Vagina (tissue), 2 donors: ENCODE measurements around the gene VPS13C.

Experiments
- POLR2A ChIP-seq, 2 donors: fragments of 450-650 bp; IDR thresholded peaks; one replicate each; pipeline ENCODE4 v1.6.1; 2017; ENCODE audit warnings: antibody characterized with exemption in 2 of 2, mild to moderate bottlenecking in 2 of 2, moderate library complexity in 2 of 2
- POLR2AphosphoS5 ChIP-seq, 2 donors: sonication (generic); formaldehyde crosslinking; IDR thresholded peaks; one replicate each; pipeline ENCODE4 v1.9.0; 2017; ENCODE audit warnings: antibody characterized with exemption in 2 of 2, mild to moderate bottlenecking in 2 of 2, low read depth in 1 of 2; ENCODE audit not compliant: insufficient read depth in 1 of 2
- TF ChIP-seq, protein P1 (sequence below), 3 experiments: fragments of 450-650 bp in 2 of 3; fragments of 200-600 bp in 1 of 3; sonication (generic) in 1 of 3; IDR thresholded peaks; one replicate each; pipeline ENCODE4 v1.5.1; 2017 to 2019; ENCODE audit warnings: antibody characterized with exemption in 3 of 3, mild to moderate bottlenecking in 2 of 3, moderate library complexity in 2 of 3

DNA sequence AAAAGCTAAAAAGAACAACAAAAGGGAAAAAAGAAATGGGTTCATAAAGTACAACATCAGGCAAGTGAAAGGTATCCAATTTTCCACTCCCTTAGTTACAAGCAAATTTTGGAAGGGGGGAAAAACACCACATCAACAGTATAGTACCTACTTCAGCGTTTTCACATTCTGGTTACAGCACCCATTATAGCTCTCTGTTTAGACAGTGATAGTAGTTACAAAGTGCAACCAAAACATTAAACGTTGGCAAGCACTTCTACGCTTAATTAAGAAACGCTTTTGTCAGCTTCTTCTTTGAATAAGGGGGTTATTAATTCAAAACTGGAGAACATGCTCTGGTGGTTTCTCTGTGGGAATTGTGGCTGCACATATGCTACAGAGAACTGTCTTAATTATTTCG is 180.2 kb downstream of the VPS13C start:
- TF ChIP-seq, protein P1, sequence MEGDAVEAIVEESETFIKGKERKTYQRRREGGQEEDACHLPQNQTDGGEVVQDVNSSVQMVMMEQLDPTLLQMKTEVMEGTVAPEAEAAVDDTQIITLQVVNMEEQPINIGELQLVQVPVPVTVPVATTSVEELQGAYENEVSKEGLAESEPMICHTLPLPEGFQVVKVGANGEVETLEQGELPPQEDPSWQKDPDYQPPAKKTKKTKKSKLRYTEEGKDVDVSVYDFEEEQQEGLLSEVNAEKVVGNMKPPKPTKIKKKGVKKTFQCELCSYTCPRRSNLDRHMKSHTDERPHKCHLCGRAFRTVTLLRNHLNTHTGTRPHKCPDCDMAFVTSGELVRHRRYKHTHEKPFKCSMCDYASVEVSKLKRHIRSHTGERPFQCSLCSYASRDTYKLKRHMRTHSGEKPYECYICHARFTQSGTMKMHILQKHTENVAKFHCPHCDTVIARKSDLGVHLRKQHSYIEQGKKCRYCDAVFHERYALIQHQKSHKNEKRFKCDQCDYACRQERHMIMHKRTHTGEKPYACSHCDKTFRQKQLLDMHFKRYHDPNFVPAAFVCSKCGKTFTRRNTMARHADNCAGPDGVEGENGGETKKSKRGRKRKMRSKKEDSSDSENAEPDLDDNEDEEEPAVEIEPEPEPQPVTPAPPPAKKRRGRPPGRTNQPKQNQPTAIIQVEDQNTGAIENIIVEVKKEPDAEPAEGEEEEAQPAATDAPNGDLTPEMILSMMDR (IDR thresholded peaks at IDR 0.05), result no peak
- no peak for TF ChIP-seq POLR2AphosphoS5 (IDR thresholded peaks at IDR 0.05; ENCODE audit: insufficient read depth in 1 of 2, low read depth in 1 of 2)
- no peak for TF ChIP-seq POLR2A (IDR thresholded peaks at IDR 0.05)
